ENCODE results near the gene CFAP73. TPM values are rescaled to one million over a fixed set of nuclear protein-coding genes. Genes with fewer than 3 reads are reported as not detected.

The CFAP73 gene
- total RNA-seq, 1 experiment from 2014 or later: 0.97 TPM

- no peak for DNase-seq (ENCODE audit: extremely low read depth, low read depth)
These were observed 58.1 kb downstream of the CFAP73 start for GRCh38 chr12:113207613-113208040.

GRCh38 chr12:113208041-113208934 lies 58.8 kb downstream of the CFAP73 start:
- DNase-seq (ENCODE audit: extremely low read depth, low read depth): no peak

Small RNA genes lying within 50 kb of the gene (small RNA-seq; reads per million reads assigned to genes)
- gene MIR7106: 0 reads per million in 2 experiments
- 0 reads per million in 2 experiments for gene RF00019

Other genes with a start within 250 kb of the CFAP73 start
- 133 and 137 TPM in 2 replicates for gene OAS1, start 242.8 kb upstream of the CFAP73 start, total RNA-seq (2014; rRNA removed; shearing (Covaris generic))
- gene OAS3, start 211.2 kb upstream of the CFAP73 start, total RNA-seq (2014; rRNA removed; shearing (Covaris generic)): 12.3 and 12.8 TPM in 2 replicates
- 0.95 and 0.99 TPM in 2 replicates for gene OAS2, start 171.2 kb upstream of the CFAP73 start, total RNA-seq (2014; rRNA removed; shearing (Covaris generic))
- gene DTX1, start 93.0 kb upstream of the CFAP73 start, total RNA-seq (2014; rRNA removed; shearing (Covaris generic)): 0.05 TPM in 1 of 2 replicates, not detected in the other
- gene RASAL1, start 14.0 kb upstream of the CFAP73 start, total RNA-seq (2014; rRNA removed; shearing (Covaris generic)): 2.3 and 2.6 TPM in 2 replicates
- 54.5 and 61.9 TPM in 2 replicates for gene DDX54, start 35.8 kb downstream of the CFAP73 start, total RNA-seq (2014; rRNA removed; shearing (Covaris generic))
- 22.3 and 25.9 TPM in 2 replicates for gene RITA1, start 36.0 kb downstream of the CFAP73 start, total RNA-seq (2014; rRNA removed; shearing (Covaris generic))
- gene TPCN1, start 71.7 kb downstream of the CFAP73 start, total RNA-seq (2014; rRNA removed; shearing (Covaris generic)): 11.3 and 11.4 TPM in 2 replicates
- 5.4 and 5.8 TPM in 2 replicates for gene SLC8B1, start 185.4 kb downstream of the CFAP73 start, total RNA-seq (2014; rRNA removed; shearing (Covaris generic))
- gene PLBD2, start 208.9 kb downstream of the CFAP73 start, total RNA-seq (2014; rRNA removed; shearing (Covaris generic)): 13.0 and 16.8 TPM in 2 replicates